Neutrophil (primary cell): ENCODE data around the gene ACSL4.

Source experiments
- H3K27ac ChIP-seq: fragments of 200-600 bp; sonication (generic); 2 replicates; pipeline ENCODE4 v1.5.1; 2016; ENCODE audit warnings: mild to moderate bottlenecking, moderate library complexity
- H3K27me3 ChIP-seq: fragments of 200-600 bp; sonication (generic); 2 replicates; pipeline ENCODE4 v1.6.0; 2016; ENCODE audit warnings: mild to moderate bottlenecking
- H3K36me3 ChIP-seq: fragments of 200-600 bp; sonication (generic); 2 replicates; pipeline ENCODE4 v1.5.1; 2017
- H3K4me1 ChIP-seq, 2 experiments: fragments of 200-600 bp in 1 of 2; sonication (generic) in 1 of 2; 1 replicate in 1 of 2; 2 replicates in 1 of 2; pipeline versions ENCODE4 v1.5.1 to v1.6.1; 2013 to 2016; ENCODE audit warnings: low read depth in 1 of 2, low read length in 1 of 2, mild to moderate bottlenecking in 1 of 2, moderate library complexity in 1 of 2; ENCODE audit not compliant: control insufficient read depth in 1 of 2, insufficient read depth in 1 of 2
- H3K4me3 ChIP-seq, 2 experiments: fragments of 200-600 bp in 1 of 2; sonication (generic) in 1 of 2; 1 replicate in 1 of 2; 2 replicates in 1 of 2; pipeline ENCODE4 v1.5.1; 2013 to 2016; ENCODE audit warnings: low read depth in 1 of 2, low read length in 1 of 2, mild to moderate bottlenecking in 1 of 2, moderate library complexity in 1 of 2
- H3K9me3 ChIP-seq: fragments of 200-600 bp; sonication (generic); 2 replicates; pipeline ENCODE4 v1.5.1; 2016
- TF ChIP-seq, protein P1 (sequence below): fragments of 200-600 bp; sonication (generic); IDR thresholded peaks from 2 replicates; pipeline ENCODE4 v1.5.1; 2016; ENCODE audit warnings: antibody characterized with exemption

The ACSL4 gene

DNA sequence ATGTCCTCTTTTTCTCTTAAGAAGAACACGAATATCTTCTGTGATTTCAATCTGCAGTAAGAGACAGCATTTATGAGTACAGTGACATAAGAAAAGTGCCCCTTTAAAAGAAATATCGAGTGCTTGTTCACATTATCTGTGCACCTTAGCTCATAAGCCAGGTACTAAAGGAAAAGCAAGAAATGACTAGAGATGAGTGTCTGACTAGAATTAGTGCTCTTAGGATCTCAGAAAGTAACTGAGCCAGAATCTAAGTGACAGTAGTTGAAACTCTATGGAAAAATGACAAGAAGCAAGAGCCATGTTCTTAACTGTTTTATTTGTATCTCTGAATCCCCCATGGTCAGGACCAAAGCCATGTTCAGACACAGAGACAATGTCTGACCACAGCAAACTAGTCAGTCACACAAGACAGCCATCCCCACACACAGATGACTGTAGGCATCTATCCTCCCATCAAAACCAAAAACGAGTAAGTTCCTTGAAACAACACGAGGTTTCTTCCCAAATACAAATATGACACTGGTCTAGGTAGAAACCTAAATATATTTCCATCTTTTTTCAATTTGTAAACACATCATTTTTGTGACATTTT, 36.8 kb downstream of the ACSL4 start:
- TF ChIP-seq, protein P1, sequence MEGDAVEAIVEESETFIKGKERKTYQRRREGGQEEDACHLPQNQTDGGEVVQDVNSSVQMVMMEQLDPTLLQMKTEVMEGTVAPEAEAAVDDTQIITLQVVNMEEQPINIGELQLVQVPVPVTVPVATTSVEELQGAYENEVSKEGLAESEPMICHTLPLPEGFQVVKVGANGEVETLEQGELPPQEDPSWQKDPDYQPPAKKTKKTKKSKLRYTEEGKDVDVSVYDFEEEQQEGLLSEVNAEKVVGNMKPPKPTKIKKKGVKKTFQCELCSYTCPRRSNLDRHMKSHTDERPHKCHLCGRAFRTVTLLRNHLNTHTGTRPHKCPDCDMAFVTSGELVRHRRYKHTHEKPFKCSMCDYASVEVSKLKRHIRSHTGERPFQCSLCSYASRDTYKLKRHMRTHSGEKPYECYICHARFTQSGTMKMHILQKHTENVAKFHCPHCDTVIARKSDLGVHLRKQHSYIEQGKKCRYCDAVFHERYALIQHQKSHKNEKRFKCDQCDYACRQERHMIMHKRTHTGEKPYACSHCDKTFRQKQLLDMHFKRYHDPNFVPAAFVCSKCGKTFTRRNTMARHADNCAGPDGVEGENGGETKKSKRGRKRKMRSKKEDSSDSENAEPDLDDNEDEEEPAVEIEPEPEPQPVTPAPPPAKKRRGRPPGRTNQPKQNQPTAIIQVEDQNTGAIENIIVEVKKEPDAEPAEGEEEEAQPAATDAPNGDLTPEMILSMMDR, result no peak
- Histone ChIP-seq H3K27ac (no peak overlapping the region), H3K27me3 (no peaks in the 10 kb centered on the region), H3K4me1 (peaks cover 12 to 18% of the 10 kb centered on the region in 2 experiments), H3K36me3 (no peaks in the 10 kb centered on the region), H3K4me3 (no peak overlapping the region), H3K9me3 (no peaks in the 10 kb centered on the region)

DNA sequence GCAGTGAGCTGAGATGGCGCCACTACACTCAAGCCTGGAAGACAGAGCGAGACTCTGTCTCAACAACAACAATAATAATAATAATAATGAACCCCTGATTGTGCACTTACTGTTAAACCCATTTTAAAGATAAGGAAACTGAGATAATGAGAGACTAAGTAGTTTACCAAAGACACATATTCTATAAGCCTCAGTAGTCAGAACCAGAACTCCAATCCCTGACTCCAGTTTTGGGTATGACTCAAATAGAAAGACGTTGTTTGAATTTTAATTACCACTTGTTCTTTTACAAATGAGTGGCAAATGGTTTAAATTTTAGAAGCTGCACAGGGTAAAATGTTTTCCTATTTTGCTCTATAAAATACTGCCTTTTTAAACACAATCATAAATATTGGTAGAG, 37.4 kb downstream of the ACSL4 start:
- Histone ChIP-seq H3K4me1 (peaks cover 18 to 22% of the 10 kb centered on the region in 2 experiments), H3K27ac (no peak overlapping the region), H3K27me3 (no peaks in the 10 kb centered on the region), H3K9me3 (no peaks in the 10 kb centered on the region), H3K4me3 (no peak overlapping the region), H3K36me3 (no peaks in the 10 kb centered on the region)
- TF ChIP-seq, protein P1, result no peak

DNA sequence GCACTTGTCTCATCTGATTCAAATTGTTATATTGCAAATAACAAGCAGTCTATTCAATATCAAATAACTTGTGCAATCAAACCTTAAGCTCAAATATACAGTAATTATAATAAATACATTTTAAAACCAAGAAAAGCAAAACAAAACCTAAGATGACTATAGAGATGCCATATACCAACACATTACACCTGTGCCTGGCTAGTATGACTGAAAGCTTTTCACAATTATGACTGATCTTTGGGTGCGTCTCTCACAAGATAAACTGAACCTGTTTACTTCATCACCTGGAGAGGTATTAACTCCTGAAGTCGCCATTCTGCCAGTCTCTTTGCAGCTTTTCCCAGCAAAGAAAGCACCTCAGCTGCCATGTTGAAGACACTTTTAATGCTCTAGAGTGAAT, 41.3 kb downstream of the ACSL4 start:
- TF ChIP-seq, protein P1, result no peak
- no peaks in the 10 kb centered on the region for H3K9me3 ChIP-seq
- peaks cover 12 to 13% of the 10 kb centered on the region in 2 experiments for H3K4me1 ChIP-seq
- no peaks in the 10 kb centered on the region for H3K27me3 ChIP-seq
- H3K36me3 ChIP-seq, result no peaks in the 10 kb centered on the region
- peak overlapping the region; percentile 52 for H3K27ac ChIP-seq
- H3K4me3 ChIP-seq, result no peak overlapping the region

DNA sequence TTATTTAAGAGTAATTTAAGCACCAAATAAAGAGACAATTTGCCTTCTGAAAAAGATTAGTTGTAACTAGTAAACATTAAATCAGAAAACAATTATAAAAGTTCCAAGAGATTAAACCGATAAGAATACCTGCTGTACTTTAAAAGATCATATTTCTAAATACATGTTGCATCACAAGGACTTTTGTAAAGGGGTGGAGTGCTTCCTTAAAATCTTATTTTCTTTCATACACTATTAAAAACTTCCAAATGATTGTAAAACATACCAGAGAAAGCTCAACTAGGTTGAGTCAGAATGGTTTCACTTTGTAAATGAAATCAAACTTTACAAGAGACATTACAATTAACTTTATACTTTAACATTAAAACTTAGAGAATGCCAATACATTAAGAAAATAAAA, 41.8 kb downstream of the ACSL4 start:
- Histone ChIP-seq H3K27ac (peak overlapping the region; percentile 52), H3K27me3 (no peaks in the 10 kb centered on the region), H3K4me3 (no peak overlapping the region), H3K9me3 (no peaks in the 10 kb centered on the region), H3K4me1 (peaks cover 12 to 13% of the 10 kb centered on the region in 2 experiments), H3K36me3 (no peaks in the 10 kb centered on the region)
- TF ChIP-seq, protein P1, result no peak

DNA sequence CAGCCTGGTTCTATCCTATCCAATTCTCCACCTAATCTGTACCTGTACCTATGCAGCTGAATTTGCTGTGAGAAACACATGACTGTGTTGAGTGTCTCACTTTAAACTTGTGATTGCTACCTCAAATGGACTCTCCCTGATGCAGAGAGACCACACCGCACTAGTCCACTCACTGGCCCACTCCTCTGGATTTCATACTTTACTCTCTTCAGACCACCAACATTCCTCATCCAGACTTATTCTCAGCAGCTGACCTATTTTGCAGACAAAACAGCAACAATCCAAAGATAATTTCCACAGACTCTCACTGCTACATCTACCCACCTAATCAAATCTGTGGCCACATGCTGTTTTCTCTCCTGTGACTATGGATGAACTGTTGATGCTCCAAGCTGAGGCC, 45.2 kb downstream of the ACSL4 start:
- H3K36me3 ChIP-seq, result peaks cover 1% of the 10 kb centered on the region
- H3K4me3 ChIP-seq, result no peak overlapping the region
- H3K27me3 ChIP-seq, result no peaks in the 10 kb centered on the region
- no peaks in the 10 kb centered on the region for H3K9me3 ChIP-seq
- H3K4me1 ChIP-seq, result peaks cover 12 to 13% of the 10 kb centered on the region in 2 experiments
- H3K27ac ChIP-seq, result no peak overlapping the region
- TF ChIP-seq, protein P1, result no peak
